CD8-positive, alpha-beta memory T cell (primary cell): ENCODE results near the gene UNK. TPM values are rescaled to one million over a fixed set of nuclear protein-coding genes. Genes with fewer than 3 reads are reported as not detected.

ENCODE experiments used
- CTCF ChIA-PET: fragments of 350-600 bp; sonication (Branson Sonifier 250); formaldehyde crosslinking; loops from one replicate; lab custom pipeline; 2021; ENCODE audit warnings: antibody characterized with exemption; lab: Charles Lee
- POLR2A ChIA-PET: fragments of 350-600 bp; sonication (Branson Sonifier 250); formaldehyde crosslinking; loops from one replicate; lab custom pipeline; 2021; ENCODE audit warnings: antibody characterized with exemption; lab: Charles Lee
- DNase-seq, 5 donors: peaks; one replicate each; pipeline versions ENCODE4 v3.0.0 to v3.0.0-alpha.2; 2020 to 2022; ENCODE audit warnings: mixed read lengths in 1 of 5
- H3K27ac ChIP-seq: one replicate; pipeline ENCODE4 v1.7.0; 2013; ENCODE audit warnings: low read depth, mild to moderate bottlenecking, low read length, moderate library complexity
- H3K27me3 ChIP-seq: 2 replicates; pipeline ENCODE4 v1.7.0; 2013; ENCODE audit warnings: low read length, mild to moderate bottlenecking; ENCODE audit not compliant: insufficient read depth, poor library complexity, severe bottlenecking
- H3K36me3 ChIP-seq: 2 replicates; pipeline ENCODE4 v1.7.0; 2013; ENCODE audit warnings: mild to moderate bottlenecking, low read length, moderate library complexity; ENCODE audit not compliant: insufficient read depth
- H3K4me1 ChIP-seq: 2 replicates; pipeline ENCODE4 v1.7.0; 2013; ENCODE audit warnings: mild to moderate bottlenecking, low read length, moderate library complexity; ENCODE audit not compliant: insufficient read depth
- H3K4me3 ChIP-seq: 2 replicates; pipeline ENCODE4 v1.7.0; 2013; ENCODE audit warnings: mild to moderate bottlenecking, low read length
- H3K9me3 ChIP-seq: 2 replicates; pipeline ENCODE4 v1.7.0; 2013; ENCODE audit warnings: mild to moderate bottlenecking, low read length
- H3K27ac Mint-ChIP-seq, 8 donors: one replicate each; pipeline ENCODE4 v1.8.0; 2020 to 2021; ENCODE audit warnings: mixed read lengths in 8 of 8, mild to moderate bottlenecking in 6 of 8, inconsistent platforms in 3 of 8, moderate library complexity in 3 of 8
- H3K27me3 Mint-ChIP-seq, 2 donors: one replicate each; pipeline ENCODE4 v1.8.0; 2020 to 2021; ENCODE audit warnings: mixed read lengths in 2 of 2, mild to moderate bottlenecking in 1 of 2, moderate library complexity in 1 of 2
- H3K36me3 Mint-ChIP-seq, 3 donors: one replicate each; pipeline ENCODE4 v1.8.0; 2020 to 2021; ENCODE audit warnings: mixed read lengths in 3 of 3, inconsistent platforms in 1 of 3, mild to moderate bottlenecking in 1 of 3
- H3K4me1 Mint-ChIP-seq, 3 donors: one replicate each; pipeline ENCODE4 v1.8.0; 2020 to 2021; ENCODE audit warnings: mixed read lengths in 3 of 3, inconsistent platforms in 1 of 3, mild to moderate bottlenecking in 1 of 3
- H3K4me3 Mint-ChIP-seq, 7 donors: one replicate each; pipeline ENCODE4 v1.8.0; 2020 to 2021; ENCODE audit warnings: mixed read lengths in 7 of 7, mild to moderate bottlenecking in 6 of 7, moderate library complexity in 4 of 7, inconsistent platforms in 2 of 7
- H3K9me3 Mint-ChIP-seq, 5 donors: one replicate each; pipeline ENCODE4 v1.8.0; 2020 to 2022; ENCODE audit warnings: mixed read lengths in 5 of 5, mild to moderate bottlenecking in 3 of 5, moderate library complexity in 2 of 5, inconsistent platforms in 1 of 5
- polyA plus RNA-seq: library from polyadenylated mRNA; unstranded; fragments of 300-500 nt; fragmentation: Illumina TruSeq; gene quantifications from one replicate; pipeline ENCODE4 v1.2.3, GENCODE V29; 2021
- total RNA-seq, 2 experiments: library from RNA; stranded (reverse); gene quantifications; one replicate each; pipeline ENCODE4 v1.2.3, GENCODE V29; 2021

Gene UNK
- total and polyA plus RNA-seq, 3 experiments from 2014 or later = 24.4 to 32.8 (median 29.3) TPM

DNA sequence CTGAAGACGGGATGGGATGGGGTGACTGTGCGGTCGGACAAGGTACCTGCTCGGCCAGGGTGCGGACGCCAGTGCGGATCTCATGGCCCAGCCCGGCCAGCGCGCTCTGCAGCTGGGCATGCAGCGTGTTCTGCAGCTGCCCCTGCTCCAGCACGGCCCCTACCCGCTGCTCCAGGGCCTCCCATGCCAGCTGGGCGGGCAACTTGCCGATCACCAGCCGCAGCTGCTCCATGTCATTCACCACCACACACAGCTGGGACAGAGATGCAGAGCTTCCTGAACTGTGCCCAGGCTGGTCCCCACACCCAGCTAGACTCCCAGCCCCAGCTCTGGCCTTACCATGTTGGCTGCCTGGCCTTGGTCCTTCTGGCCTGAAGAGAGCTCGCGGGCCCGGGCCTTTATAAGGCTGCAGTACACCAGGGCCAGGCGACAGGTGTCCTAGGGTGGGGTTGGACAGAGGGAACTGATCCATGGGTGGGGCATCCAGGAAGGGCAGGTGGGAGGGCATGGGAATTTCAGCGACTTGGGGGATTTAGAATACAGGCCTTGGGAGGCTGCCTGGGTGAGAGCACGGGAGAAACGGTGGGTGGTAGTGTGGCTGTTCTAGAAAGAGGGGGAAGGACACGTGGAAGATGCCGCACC, 49.8 kb downstream of the UNK start:
- H3K27ac ChIP-seq = peak overlapping the region; percentile 7
- no peak overlapping the region for H3K4me3 ChIP-seq
- H3K4me1 ChIP-seq = peaks cover 36% of the 10 kb centered on the region
- H3K36me3 Mint-ChIP-seq = peaks cover 0 to 78% (median 4%) of the 10 kb centered on the region in 3 donors
- no peaks in the 10 kb centered on the region for H3K9me3 ChIP-seq
- DNase-seq = no peak
- peaks cover 25 to 47% (median 27%) of the 10 kb centered on the region in 3 donors for H3K4me1 Mint-ChIP-seq
- peak overlapping the region in 2 of 7 donors; percentile 13 to 32 for H3K4me3 Mint-ChIP-seq
- H3K27me3 Mint-ChIP-seq = no peaks in the 10 kb centered on the region
- no peaks in the 10 kb centered on the region for H3K27me3 ChIP-seq
- no peaks in the 10 kb centered on the region for H3K9me3 Mint-ChIP-seq
- peak overlapping the region in 7 of 8 donors; percentile 70 to 98 (median 93) for H3K27ac Mint-ChIP-seq
- ChIA-PET CTCF (interaction anchor here (1.3 to 2.9 kb wide), 3 partner anchors 10 to 13 kb away, joined by 3 to 13 read pairs (median 4); partner anchors contain the start of gene UNC13D), POLR2A (interaction anchor here (1.5 to 4.1 kb wide), 2 partner anchors 9 to 62 kb away, joined by 5 to 18 read pairs; partner anchors contain the start of gene UNC13D)
- peaks cover 41% of the 10 kb centered on the region for H3K36me3 ChIP-seq

- H3K27ac Mint-ChIP-seq = peak overlapping the region in 7 of 8 donors; percentile 50 to 98 (median 81)
- Histone ChIP-seq H3K36me3 (peaks cover 42% of the 10 kb centered on the region), H3K9me3 (no peaks in the 10 kb centered on the region), H3K4me1 (peaks cover 36% of the 10 kb centered on the region), H3K4me3 (no peak overlapping the region), H3K27me3 (no peaks in the 10 kb centered on the region), H3K27ac (peak overlapping the region; percentile 7)
- H3K36me3 Mint-ChIP-seq = peaks cover 0 to 79% (median 4%) of the 10 kb centered on the region in 3 donors
- H3K9me3 Mint-ChIP-seq = no peaks in the 10 kb centered on the region
- CTCF ChIA-PET = interaction anchor here (1.6 to 2.9 kb wide), 2 partner anchors 10 to 21 kb away, joined by 5 to 13 read pairs; partner anchors contain the start of genes UNC13D and WBP2
- no peak for DNase-seq
- POLR2A ChIA-PET = interaction anchor here (1.5 to 4.1 kb wide), 2 partner anchors 8 to 61 kb away, joined by 5 to 18 read pairs; partner anchors contain the start of gene UNC13D
- H3K4me1 Mint-ChIP-seq = peaks cover 25 to 51% (median 27%) of the 10 kb centered on the region in 3 donors
- peak overlapping the region in 1 of 7 donors; percentile 32 for H3K4me3 Mint-ChIP-seq
- H3K27me3 Mint-ChIP-seq = no peaks in the 10 kb centered on the region
These were observed 50.5 kb downstream of the UNK start for GRCh38 chr17:75834928-75835653.

GRCh38 chr17:75835654-75835987, 51.0 kb downstream of the UNK start:
- no peak for DNase-seq
- Mint-ChIP-seq H3K27ac (peak overlapping the region in 1 of 8 donors; percentile 64), H3K27me3 (no peaks in the 10 kb centered on the region), H3K36me3 (peaks cover 0 to 78% (median 4%) of the 10 kb centered on the region in 3 donors), H3K4me1 (peaks cover 25 to 51% (median 27%) of the 10 kb centered on the region in 3 donors), H3K4me3 (no peak overlapping the region), H3K9me3 (no peaks in the 10 kb centered on the region)
- H3K36me3 ChIP-seq = peaks cover 47% of the 10 kb centered on the region
- H3K27me3 ChIP-seq = no peaks in the 10 kb centered on the region
- H3K9me3 ChIP-seq = no peaks in the 10 kb centered on the region
- H3K27ac ChIP-seq = no peak overlapping the region
- POLR2A ChIA-PET = interaction anchor here (4.1 kb wide), 1 partner anchor 8 kb away, joined by 18 read pairs; the partner anchor contains the start of gene UNC13D
- CTCF ChIA-PET = interaction anchor here (1.6 kb wide), 1 partner anchor 20 kb away, joined by 5 read pairs; the partner anchor contains the start of gene WBP2
- H3K4me3 ChIP-seq = no peak overlapping the region
- peaks cover 36% of the 10 kb centered on the region for H3K4me1 ChIP-seq

DNA sequence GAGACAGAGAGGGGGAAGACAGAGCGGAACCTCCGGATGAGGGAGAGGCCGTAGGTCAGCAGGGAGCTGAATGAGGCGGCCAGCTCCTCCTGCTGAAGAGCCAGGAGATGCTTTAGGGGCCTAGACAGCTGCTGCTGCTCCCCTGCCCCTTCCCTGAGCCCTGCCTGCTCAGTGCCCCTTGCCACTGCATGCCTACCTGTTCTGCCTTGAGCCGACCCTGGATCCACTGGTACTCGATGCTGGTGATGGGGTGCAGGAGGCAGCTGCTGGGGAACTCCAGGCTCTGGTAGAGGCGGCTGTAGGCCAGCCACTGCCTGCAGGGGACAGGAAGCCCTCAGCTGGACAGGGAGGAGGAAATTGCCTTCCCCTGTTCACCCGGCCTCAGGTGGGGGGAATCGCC, 52.0 kb downstream of the UNK start:
- H3K27ac ChIP-seq = no peak overlapping the region
- no peaks in the 10 kb centered on the region for H3K9me3 ChIP-seq
- H3K4me3 ChIP-seq = no peak overlapping the region
- ChIA-PET POLR2A (interaction anchor here (0.6 to 0.7 kb wide), 2 partner anchors 10 to 33 kb away, joined by 3 to 4 read pairs; no protein-coding TSS in a partner anchor), CTCF (interaction anchor here (1.0 to 1.6 kb wide), 3 partner anchors 13 to 83 kb away, joined by 3 to 5 read pairs (median 3); partner anchors contain the start of gene WBP2)
- H3K36me3 ChIP-seq = peaks cover 51% of the 10 kb centered on the region
- H3K9me3 Mint-ChIP-seq = no peaks in the 10 kb centered on the region
- H3K36me3 Mint-ChIP-seq = peaks cover 0 to 75% (median 4%) of the 10 kb centered on the region in 3 donors
- no peak overlapping the region for H3K4me3 Mint-ChIP-seq
- DNase-seq = no peak
- H3K4me1 ChIP-seq = peaks cover 36% of the 10 kb centered on the region
- no peaks in the 10 kb centered on the region for H3K27me3 Mint-ChIP-seq
- no peaks in the 10 kb centered on the region for H3K27me3 ChIP-seq
- H3K27ac Mint-ChIP-seq = peak overlapping the region in 1 of 8 donors; percentile 88
- peaks cover 25 to 47% (median 27%) of the 10 kb centered on the region in 3 donors for H3K4me1 Mint-ChIP-seq

DNA sequence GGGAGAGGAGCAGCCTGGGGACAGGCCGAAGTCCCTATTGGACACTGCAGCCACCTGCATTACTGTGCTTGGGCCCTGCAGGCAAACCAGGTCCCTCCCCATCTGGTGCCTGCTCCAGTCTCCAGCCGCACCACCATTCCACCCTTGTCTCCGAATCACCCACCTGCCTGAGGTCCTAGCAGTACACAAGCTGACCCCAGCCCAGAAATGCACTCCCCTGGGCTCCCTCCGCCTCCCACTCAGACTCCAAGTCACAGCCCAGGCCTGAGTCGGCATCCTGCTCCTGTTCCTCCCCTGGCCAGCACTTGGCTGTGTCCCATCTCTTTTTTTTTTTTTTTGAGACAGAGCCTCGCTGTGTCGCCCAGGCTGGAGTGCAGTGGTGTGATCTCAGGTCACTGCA, 53.3 kb downstream of the UNK start:
- no peaks in the 10 kb centered on the region for H3K9me3 Mint-ChIP-seq
- peaks cover 18 to 39% (median 22%) of the 10 kb centered on the region in 3 donors for H3K4me1 Mint-ChIP-seq
- H3K27me3 Mint-ChIP-seq = no peaks in the 10 kb centered on the region
- Histone ChIP-seq H3K4me3 (no peak overlapping the region), H3K9me3 (no peaks in the 10 kb centered on the region), H3K4me1 (peaks cover 34% of the 10 kb centered on the region), H3K36me3 (peaks cover 56% of the 10 kb centered on the region), H3K27me3 (no peaks in the 10 kb centered on the region), H3K27ac (no peak overlapping the region)
- no peak for DNase-seq
- H3K36me3 Mint-ChIP-seq = peaks cover 0 to 74% (median 4%) of the 10 kb centered on the region in 3 donors
- H3K4me3 Mint-ChIP-seq = no peak overlapping the region
- ChIA-PET CTCF (interaction anchor here (1.6 kb wide), 1 partner anchor 12 kb away, joined by 3 read pairs; no protein-coding TSS in a partner anchor), POLR2A (no interaction called here)
- H3K27ac Mint-ChIP-seq = peak overlapping the region in 6 of 8 donors; percentile 52 to 93 (median 68)

DNA sequence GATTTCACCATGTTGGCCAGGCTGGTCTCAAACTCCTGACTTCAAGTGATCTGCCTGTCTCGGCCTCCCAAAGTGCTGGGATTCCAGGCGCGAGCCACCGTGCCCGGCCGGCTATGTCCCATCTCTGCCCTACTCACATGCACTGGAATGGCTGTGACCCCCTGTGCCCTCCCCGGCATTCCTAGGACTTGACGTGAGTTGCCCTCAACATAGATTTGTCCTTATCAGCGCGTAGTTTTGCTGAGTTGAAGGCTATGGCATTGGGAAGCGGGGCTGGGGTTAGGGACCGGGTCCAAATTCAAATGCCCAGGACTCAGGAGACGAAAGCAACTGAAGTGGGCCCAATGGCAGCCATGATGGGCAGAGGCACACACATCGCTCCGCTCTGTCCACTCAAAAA, 53.8 kb downstream of the UNK start:
- ChIA-PET CTCF (interaction anchor here (1.6 kb wide), 1 partner anchor 11 kb away, joined by 3 read pairs; no protein-coding TSS in a partner anchor), POLR2A (no interaction called here)
- Mint-ChIP-seq H3K4me1 (peaks cover 17 to 37% (median 17%) of the 10 kb centered on the region in 3 donors), H3K36me3 (peaks cover 0 to 73% (median 3%) of the 10 kb centered on the region in 3 donors), H3K27ac (peak overlapping the region in 5 of 8 donors; percentile 32 to 93 (median 63)), H3K4me3 (no peak overlapping the region), H3K27me3 (no peaks in the 10 kb centered on the region), H3K9me3 (no peaks in the 10 kb centered on the region)
- Histone ChIP-seq H3K27ac (no peak overlapping the region), H3K36me3 (peaks cover 55% of the 10 kb centered on the region), H3K9me3 (no peaks in the 10 kb centered on the region), H3K4me3 (no peak overlapping the region), H3K27me3 (no peaks in the 10 kb centered on the region), H3K4me1 (peaks cover 30% of the 10 kb centered on the region)
- DNase-seq = no peak

DNA sequence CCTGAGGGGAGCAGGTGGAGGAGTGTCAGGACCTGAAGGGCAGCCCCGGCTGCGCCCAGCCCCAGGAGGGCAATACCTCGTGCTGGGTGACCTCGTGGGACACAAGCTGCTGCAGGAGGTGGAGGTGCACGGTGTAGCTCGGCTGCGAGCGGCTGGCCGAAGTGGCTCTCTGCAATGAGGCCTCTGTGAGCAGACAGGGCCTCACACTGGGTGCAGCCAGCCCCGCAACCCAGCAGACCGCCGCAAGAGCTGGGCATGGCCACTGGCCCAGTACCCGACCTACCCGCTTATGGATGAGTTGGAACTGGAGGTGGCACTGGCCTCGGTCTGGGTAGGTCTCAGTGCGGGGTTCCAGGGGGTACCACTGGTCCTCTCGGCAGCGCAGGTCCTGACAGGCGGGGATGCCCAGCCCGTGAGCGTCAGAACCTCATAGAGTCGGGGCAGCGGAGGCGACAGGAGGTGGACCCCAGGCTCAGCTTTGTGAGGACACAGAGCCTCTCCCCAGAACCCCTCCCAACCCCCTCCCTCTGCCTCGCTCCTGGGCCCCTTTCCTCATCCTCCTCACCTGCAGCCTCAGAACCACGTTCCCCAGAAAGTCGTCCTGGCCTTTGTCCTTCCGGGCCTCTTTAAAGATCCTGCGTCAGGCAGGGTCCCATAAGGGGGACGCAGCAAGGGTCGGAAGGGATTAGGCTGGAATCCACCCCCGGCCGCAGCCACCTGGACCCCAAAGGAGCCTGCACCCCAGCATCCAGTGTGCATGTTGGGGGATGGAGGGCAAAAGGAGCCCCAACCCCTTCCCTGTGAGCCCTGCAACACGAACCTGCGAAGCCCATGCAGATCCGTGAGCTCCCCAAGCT, 55.6 kb downstream of the UNK start:
- Mint-ChIP-seq H3K27ac (peak overlapping the region in 3 of 8 donors; percentile 33 to 52 (median 41)), H3K36me3 (peaks cover 0 to 60% (median 0%) of the 10 kb centered on the region in 3 donors), H3K4me1 (peaks cover 5 to 32% (median 7%) of the 10 kb centered on the region in 3 donors), H3K4me3 (no peak overlapping the region), H3K9me3 (no peaks in the 10 kb centered on the region), H3K27me3 (no peaks in the 10 kb centered on the region)
- H3K27ac ChIP-seq = no peak overlapping the region
- H3K4me1 ChIP-seq = peaks cover 22% of the 10 kb centered on the region
- H3K4me3 ChIP-seq = no peak overlapping the region
- no peak for DNase-seq
- CTCF ChIA-PET = interaction anchor here (1.2 to 1.5 kb wide), 3 partner anchors 8 to 57 kb away, joined by 3 to 4 read pairs (median 4); no protein-coding TSS in a partner anchor
- no peaks in the 10 kb centered on the region for H3K9me3 ChIP-seq
- H3K27me3 ChIP-seq = no peaks in the 10 kb centered on the region
- peaks cover 37% of the 10 kb centered on the region for H3K36me3 ChIP-seq
- POLR2A ChIA-PET = interaction anchor here (0.7 to 1.0 kb wide), 4 partner anchors 8 to 87 kb away, joined by 3 to 7 read pairs (median 4); no protein-coding TSS in a partner anchor
